Spleen (tissue), 7 donors: ENCODE results near the gene OR1I1.

Source experiments
- POLR2A ChIP-seq, 3 donors: fragments of 450-650 bp; IDR thresholded peaks; one replicate each; pipeline ENCODE4 v1.5.1; 2017; ENCODE audit warnings: antibody characterized with exemption in 3 of 3, mild to moderate bottlenecking in 1 of 3
- POLR2AphosphoS5 ChIP-seq, 3 donors: sonication (generic); formaldehyde crosslinking; IDR thresholded peaks; one replicate each; pipeline ENCODE4 v1.5.1; 2017; ENCODE audit warnings: antibody characterized with exemption in 3 of 3
- TF ChIP-seq, protein P1 (sequence below), 11 experiments: fragments of 200-600 bp in 7 of 11; fragments of 450-650 bp in 4 of 11; sonication (generic) in 4 of 11; IDR thresholded peaks in 8 of 11; conservative IDR thresholded peaks in 3 of 11; 1 replicate in 7 of 11; 2 replicates in 4 of 11; pipeline versions ENCODE4 v1.4.0 to v1.8.0; 2016 to 2021; ENCODE audit warnings: antibody characterized with exemption in 11 of 11, inconsistent platforms in 4 of 11, mild to moderate bottlenecking in 1 of 11
- donor health status: DM: no; HTN: no; CAD: no; lungs with moderate emphysema.
- donor health status: DM: no; HTN: no; CAD: no.
- donor health status: DM: no; HTN: no; CAD: no.

- TF ChIP-seq, protein P1, sequence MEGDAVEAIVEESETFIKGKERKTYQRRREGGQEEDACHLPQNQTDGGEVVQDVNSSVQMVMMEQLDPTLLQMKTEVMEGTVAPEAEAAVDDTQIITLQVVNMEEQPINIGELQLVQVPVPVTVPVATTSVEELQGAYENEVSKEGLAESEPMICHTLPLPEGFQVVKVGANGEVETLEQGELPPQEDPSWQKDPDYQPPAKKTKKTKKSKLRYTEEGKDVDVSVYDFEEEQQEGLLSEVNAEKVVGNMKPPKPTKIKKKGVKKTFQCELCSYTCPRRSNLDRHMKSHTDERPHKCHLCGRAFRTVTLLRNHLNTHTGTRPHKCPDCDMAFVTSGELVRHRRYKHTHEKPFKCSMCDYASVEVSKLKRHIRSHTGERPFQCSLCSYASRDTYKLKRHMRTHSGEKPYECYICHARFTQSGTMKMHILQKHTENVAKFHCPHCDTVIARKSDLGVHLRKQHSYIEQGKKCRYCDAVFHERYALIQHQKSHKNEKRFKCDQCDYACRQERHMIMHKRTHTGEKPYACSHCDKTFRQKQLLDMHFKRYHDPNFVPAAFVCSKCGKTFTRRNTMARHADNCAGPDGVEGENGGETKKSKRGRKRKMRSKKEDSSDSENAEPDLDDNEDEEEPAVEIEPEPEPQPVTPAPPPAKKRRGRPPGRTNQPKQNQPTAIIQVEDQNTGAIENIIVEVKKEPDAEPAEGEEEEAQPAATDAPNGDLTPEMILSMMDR (IDR thresholded peaks at IDR 0.05 in 8 of 11, conservative IDR thresholded peaks at IDR 0.05 in 3 of 11), result no peak
- TF ChIP-seq POLR2A (IDR thresholded peaks at IDR 0.05), result no peak
- TF ChIP-seq POLR2AphosphoS5 (IDR thresholded peaks at IDR 0.05), result no peak
These were observed 44.4 kb upstream of the OR1I1 start for GRCh38 chr19:15037586-15037985.
